Measurements from ENCODE around the gene F11. TPM values are rescaled to one million over a fixed set of nuclear protein-coding genes. Genes with fewer than 3 reads are reported as not detected.
"Not testable (repeated sequence)": the region's sequence is repeated elsewhere in the genome, so short reads cannot be mapped to it uniquely, and the experiment has no call there.

F11 gene
- total and polyA plus RNA-seq, 2 donors: not detected

DNA sequence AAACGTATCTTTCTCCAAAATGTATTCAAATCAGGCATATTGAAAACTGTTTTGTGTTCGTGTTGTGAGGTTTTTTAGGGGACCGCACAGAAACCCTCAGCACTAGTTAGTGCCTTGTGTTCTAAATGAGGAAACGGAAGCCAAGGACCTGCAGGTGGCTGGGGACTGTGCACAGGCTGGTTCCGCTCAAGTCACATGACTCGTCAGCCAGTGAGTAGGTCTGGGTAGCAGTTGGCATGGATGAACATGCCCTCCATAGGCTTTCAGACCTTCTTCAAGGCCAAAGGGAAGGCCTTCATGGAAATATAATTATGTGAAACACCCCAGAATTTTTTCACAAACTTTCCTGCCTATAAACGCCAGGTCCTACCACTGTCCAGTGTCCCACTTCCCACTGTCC, 1.3 kb upstream of the F11 start:
- 91% methylated on average over 7 of the region's 7 CpGs for WGBS
- Histone ChIP-seq H3K4me1 (ENCODE audit: control insufficient read depth in 2 of 2, insufficient read depth in 2 of 2, low read length in 2 of 2) (no peaks in the 10 kb centered on the region), H3K36me3 (ENCODE audit: control insufficient read depth in 2 of 2, insufficient read depth in 2 of 2, low read length in 1 of 2) (no peaks in the 10 kb centered on the region)

GRCh38 chr4:186265250-186265649, 739 bp upstream of the F11 start:
- not testable (repeated sequence) for H3K4me3 ChIP-seq (ENCODE audit: low read length in 2 of 2); DNase-seq (ENCODE audit: low read depth in 6 of 9, low spot score in 9 of 9); H3K27ac ChIP-seq (ENCODE audit: low read depth in 1 of 2, low read length in 1 of 2); H3K36me3 ChIP-seq (ENCODE audit: control insufficient read depth in 2 of 2, insufficient read depth in 2 of 2, low read length in 1 of 2); H3K4me1 ChIP-seq (ENCODE audit: control insufficient read depth in 2 of 2, insufficient read depth in 2 of 2, low read length in 2 of 2); H3K9me3 ChIP-seq (ENCODE audit: control insufficient read depth in 2 of 2, insufficient read depth in 1 of 2, low read length in 1 of 2); H3K27me3 ChIP-seq (ENCODE audit: control insufficient read depth in 2 of 2, insufficient read depth in 1 of 2, low read length in 1 of 2)
- WGBS: 95% methylated on average over 11 of the region's 11 CpGs

More for the DNA sequence above, 1.3 kb upstream of the F11 start:
- Histone ChIP-seq H3K4me3 (ENCODE audit: low read length in 2 of 2) (no peak overlapping the region), H3K27me3 (ENCODE audit: control insufficient read depth in 2 of 2, insufficient read depth in 1 of 2, low read length in 1 of 2) (peaks cover 0 to 7% of the 10 kb centered on the region in 2 donors), H3K9me3 (ENCODE audit: control insufficient read depth in 2 of 2, insufficient read depth in 1 of 2, low read length in 1 of 2) (no peaks in the 10 kb centered on the region), H3K27ac (ENCODE audit: low read depth in 1 of 2, low read length in 1 of 2) (no peak overlapping the region)
- no peak for DNase-seq (ENCODE audit: low read depth in 6 of 9, low spot score in 9 of 9)

DNA sequence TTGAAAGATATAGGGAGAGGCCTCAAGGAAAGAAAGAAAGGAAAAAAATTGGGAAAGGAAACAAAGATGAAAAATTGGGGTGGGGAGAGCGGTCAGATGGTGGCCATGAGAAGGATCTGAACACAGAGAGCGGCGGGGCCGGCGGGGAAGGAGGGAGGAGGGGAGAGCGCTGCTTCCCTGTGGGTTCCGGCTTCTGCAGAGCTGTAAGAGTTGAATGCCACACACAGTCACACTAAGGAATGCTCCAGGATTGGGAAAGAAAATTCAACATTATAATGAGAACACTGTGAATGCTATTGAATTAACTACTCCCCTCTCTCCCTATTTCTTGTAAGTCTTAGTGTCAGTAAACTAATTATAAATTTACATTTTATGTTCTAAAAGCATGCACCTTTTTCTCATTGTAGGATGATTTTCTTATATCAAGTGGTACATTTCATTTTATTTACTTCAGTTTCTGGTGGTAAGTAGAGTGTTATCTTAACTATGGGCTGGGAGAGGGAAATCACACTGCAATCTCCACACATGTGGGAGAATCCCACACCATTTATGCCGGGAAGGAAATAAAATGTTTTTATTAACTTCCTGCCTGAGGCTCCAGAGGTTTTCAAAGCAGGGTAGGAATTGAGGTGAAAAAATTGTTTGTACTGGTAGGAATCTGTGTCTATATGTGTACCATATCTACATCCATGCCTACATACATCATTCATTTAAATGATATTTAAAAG, 904 bp downstream of the F11 start:
- no peak for DNase-seq (ENCODE audit: low read depth in 6 of 9, low spot score in 9 of 9)
- H3K36me3 ChIP-seq (ENCODE audit: control insufficient read depth in 2 of 2, insufficient read depth in 2 of 2, low read length in 1 of 2): no peaks in the 10 kb centered on the region
- H3K4me3 ChIP-seq (ENCODE audit: low read length in 2 of 2): no peak overlapping the region
- peaks cover 0 to 7% of the 10 kb centered on the region in 2 donors for H3K27me3 ChIP-seq (ENCODE audit: control insufficient read depth in 2 of 2, insufficient read depth in 1 of 2, low read length in 1 of 2)
- 24% methylated on average over 8 of the region's 8 CpGs for WGBS
- no peak overlapping the region for H3K27ac ChIP-seq (ENCODE audit: low read depth in 1 of 2, low read length in 1 of 2)
- no peaks in the 10 kb centered on the region for H3K9me3 ChIP-seq (ENCODE audit: control insufficient read depth in 2 of 2, insufficient read depth in 1 of 2, low read length in 1 of 2)
- H3K4me1 ChIP-seq (ENCODE audit: control insufficient read depth in 2 of 2, insufficient read depth in 2 of 2, low read length in 2 of 2): no peaks in the 10 kb centered on the region

DNA sequence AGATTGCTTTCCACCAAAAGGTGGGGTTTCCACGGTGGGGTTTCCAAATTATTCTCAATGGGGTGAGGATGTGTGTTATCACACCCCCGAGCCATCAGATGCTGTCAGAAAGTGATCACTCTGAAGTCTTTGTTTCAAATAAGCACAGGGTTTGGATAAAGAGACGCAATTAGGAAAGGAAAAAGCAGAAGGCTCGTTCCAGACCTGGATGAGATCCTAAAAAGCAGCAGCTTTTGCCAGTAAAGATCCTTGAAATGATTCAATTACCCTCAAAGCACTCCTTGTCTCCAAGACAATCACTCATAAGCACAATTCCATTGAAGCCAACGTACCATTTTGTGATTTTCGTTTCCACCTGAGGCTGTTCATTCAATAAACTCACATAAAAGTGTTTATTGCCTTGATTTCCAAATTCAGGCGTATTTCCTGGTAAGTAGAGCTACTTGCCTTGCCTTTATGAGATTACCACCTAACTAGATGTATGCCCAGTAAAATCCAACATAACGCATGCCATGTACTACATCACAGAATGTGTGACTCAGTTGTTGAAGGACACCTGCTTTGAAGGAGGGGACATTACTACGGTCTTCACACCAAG, 5.2 kb downstream of the F11 start:
- WGBS: 87% methylated on average over 9 of the region's 9 CpGs
- no peaks in the 10 kb centered on the region for H3K4me1 ChIP-seq (ENCODE audit: control insufficient read depth in 2 of 2, insufficient read depth in 2 of 2, low read length in 2 of 2)
- no peak overlapping the region for H3K27ac ChIP-seq (ENCODE audit: low read depth in 1 of 2, low read length in 1 of 2)
- no peak for DNase-seq (ENCODE audit: low read depth in 6 of 9, low spot score in 9 of 9)
- H3K36me3 ChIP-seq (ENCODE audit: control insufficient read depth in 2 of 2, insufficient read depth in 2 of 2, low read length in 1 of 2): no peaks in the 10 kb centered on the region
- no peaks in the 10 kb centered on the region for H3K9me3 ChIP-seq (ENCODE audit: control insufficient read depth in 2 of 2, insufficient read depth in 1 of 2, low read length in 1 of 2)
- H3K27me3 ChIP-seq (ENCODE audit: control insufficient read depth in 2 of 2, insufficient read depth in 1 of 2, low read length in 1 of 2): peaks cover 0 to 5% of the 10 kb centered on the region in 2 donors
- no peak overlapping the region for H3K4me3 ChIP-seq (ENCODE audit: low read length in 2 of 2)

GRCh38 chr4:186272699-186273391, 6.9 kb downstream of the F11 start:
- H3K4me1 ChIP-seq (ENCODE audit: control insufficient read depth in 2 of 2, insufficient read depth in 2 of 2, low read length in 2 of 2): no peaks in the 10 kb centered on the region
- no peak overlapping the region for H3K27ac ChIP-seq (ENCODE audit: low read depth in 1 of 2, low read length in 1 of 2)
- no peak overlapping the region for H3K4me3 ChIP-seq (ENCODE audit: low read length in 2 of 2)
- H3K36me3 ChIP-seq (ENCODE audit: control insufficient read depth in 2 of 2, insufficient read depth in 2 of 2, low read length in 1 of 2): no peaks in the 10 kb centered on the region
- H3K9me3 ChIP-seq (ENCODE audit: control insufficient read depth in 2 of 2, insufficient read depth in 1 of 2, low read length in 1 of 2): no peaks in the 10 kb centered on the region
- no peak for DNase-seq (ENCODE audit: low read depth in 6 of 9, low spot score in 9 of 9)
- 92% methylated on average over 4 of the region's 4 CpGs for WGBS
- no peaks in the 10 kb centered on the region for H3K27me3 ChIP-seq (ENCODE audit: control insufficient read depth in 2 of 2, insufficient read depth in 1 of 2, low read length in 1 of 2)

- H3K27me3 ChIP-seq (ENCODE audit: control insufficient read depth in 2 of 2, insufficient read depth in 1 of 2, low read length in 1 of 2); H3K9me3 ChIP-seq (ENCODE audit: control insufficient read depth in 2 of 2, insufficient read depth in 1 of 2, low read length in 1 of 2); H3K4me1 ChIP-seq (ENCODE audit: control insufficient read depth in 2 of 2, insufficient read depth in 2 of 2, low read length in 2 of 2); H3K36me3 ChIP-seq (ENCODE audit: control insufficient read depth in 2 of 2, insufficient read depth in 2 of 2, low read length in 1 of 2); DNase-seq (ENCODE audit: low read depth in 6 of 9, low spot score in 9 of 9); H3K27ac ChIP-seq (ENCODE audit: low read depth in 1 of 2, low read length in 1 of 2); H3K4me3 ChIP-seq (ENCODE audit: low read length in 2 of 2): not testable (repeated sequence)
- WGBS: 97% methylated on average over 5 of the region's 5 CpGs
Observed at GRCh38 chr4:186273392-186273789, 7.4 kb downstream of the F11 start.

- Histone ChIP-seq H3K9me3 (ENCODE audit: control insufficient read depth in 2 of 2, insufficient read depth in 1 of 2, low read length in 1 of 2) (no peaks in the 10 kb centered on the region), H3K27ac (ENCODE audit: low read depth in 1 of 2, low read length in 1 of 2) (no peak overlapping the region), H3K36me3 (ENCODE audit: control insufficient read depth in 2 of 2, insufficient read depth in 2 of 2, low read length in 1 of 2) (no peaks in the 10 kb centered on the region), H3K4me3 (ENCODE audit: low read length in 2 of 2) (no peak overlapping the region), H3K4me1 (ENCODE audit: control insufficient read depth in 2 of 2, insufficient read depth in 2 of 2, low read length in 2 of 2) (no peaks in the 10 kb centered on the region), H3K27me3 (ENCODE audit: control insufficient read depth in 2 of 2, insufficient read depth in 1 of 2, low read length in 1 of 2) (no peaks in the 10 kb centered on the region)
- 86% methylated on average over 5 of the region's 5 CpGs for WGBS
- no peak for DNase-seq (ENCODE audit: low read depth in 6 of 9, low spot score in 9 of 9)
Observed at GRCh38 chr4:186283311-186283710, 17.3 kb downstream of the F11 start.

DNA sequence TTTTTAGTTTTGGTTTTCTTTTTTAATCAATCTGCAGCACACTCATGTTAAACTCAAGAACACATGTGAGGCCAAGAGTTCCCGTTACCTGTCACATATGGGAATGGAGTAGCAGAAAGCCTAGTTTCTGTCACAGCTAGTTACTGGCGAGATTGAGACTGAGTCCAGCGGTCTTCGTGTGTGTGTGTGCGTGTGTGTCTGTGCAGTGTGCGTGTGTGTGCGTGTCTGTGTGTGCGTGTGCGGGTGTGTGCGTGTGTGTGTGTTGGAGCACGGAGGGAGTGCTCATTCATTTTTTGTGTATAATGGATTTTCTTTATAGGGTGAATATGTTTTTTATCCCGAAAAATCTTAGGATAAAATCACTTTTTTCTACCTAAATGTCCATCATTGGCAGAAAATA, 19.2 kb downstream of the F11 start:
- WGBS: 96% methylated on average over 12 of the region's 12 CpGs
- no peaks in the 10 kb centered on the region for H3K9me3 ChIP-seq (ENCODE audit: control insufficient read depth in 2 of 2, insufficient read depth in 1 of 2, low read length in 1 of 2)

DNA sequence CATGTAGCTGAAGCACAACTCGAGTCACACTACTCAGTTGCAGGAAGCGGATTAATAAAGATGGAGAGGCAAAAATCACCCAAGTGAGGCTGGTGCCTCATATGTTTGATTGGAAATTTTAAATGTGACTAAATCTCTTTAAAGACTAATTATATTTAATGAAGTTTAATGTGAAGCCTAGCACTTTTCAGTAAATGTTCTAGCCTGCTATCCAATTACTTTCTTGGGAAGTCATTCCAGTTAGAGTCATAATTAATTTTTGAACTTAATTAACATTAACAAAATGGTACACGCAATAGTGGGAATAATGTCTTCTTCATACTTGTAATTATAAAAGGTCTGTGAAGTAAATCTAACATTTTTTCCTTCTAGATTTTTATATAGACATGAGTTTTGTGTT, 20.6 kb downstream of the F11 start:
- DNase-seq (ENCODE audit: low read depth in 6 of 9, low spot score in 9 of 9): no peak
- WGBS: 93% methylated on average over 3 of the region's 3 CpGs

More for the DNA sequence above, 19.2 kb downstream of the F11 start:
- H3K4me1 ChIP-seq (ENCODE audit: control insufficient read depth in 2 of 2, insufficient read depth in 2 of 2, low read length in 2 of 2): no peaks in the 10 kb centered on the region
- no peaks in the 10 kb centered on the region for H3K27me3 ChIP-seq (ENCODE audit: control insufficient read depth in 2 of 2, insufficient read depth in 1 of 2, low read length in 1 of 2)
- DNase-seq (ENCODE audit: low read depth in 6 of 9, low spot score in 9 of 9): no peak
- no peaks in the 10 kb centered on the region for H3K36me3 ChIP-seq (ENCODE audit: control insufficient read depth in 2 of 2, insufficient read depth in 2 of 2, low read length in 1 of 2)
- no peak overlapping the region for H3K27ac ChIP-seq (ENCODE audit: low read depth in 1 of 2, low read length in 1 of 2)
- no peak overlapping the region for H3K4me3 ChIP-seq (ENCODE audit: low read length in 2 of 2)

More for the DNA sequence above, 20.6 kb downstream of the F11 start:
- Histone ChIP-seq H3K27ac (ENCODE audit: low read depth in 1 of 2, low read length in 1 of 2) (no peak overlapping the region), H3K9me3 (ENCODE audit: control insufficient read depth in 2 of 2, insufficient read depth in 1 of 2, low read length in 1 of 2) (no peaks in the 10 kb centered on the region), H3K4me3 (ENCODE audit: low read length in 2 of 2) (no peak overlapping the region), H3K36me3 (ENCODE audit: control insufficient read depth in 2 of 2, insufficient read depth in 2 of 2, low read length in 1 of 2) (no peaks in the 10 kb centered on the region), H3K4me1 (ENCODE audit: control insufficient read depth in 2 of 2, insufficient read depth in 2 of 2, low read length in 2 of 2) (no peaks in the 10 kb centered on the region), H3K27me3 (ENCODE audit: control insufficient read depth in 2 of 2, insufficient read depth in 1 of 2, low read length in 1 of 2) (no peaks in the 10 kb centered on the region)

Measured in thymus (tissue), 11 donors.